ENCODE data around the gene MAPK8IP1.

- TF ChIP-seq CTCF (IDR thresholded peaks at IDR 0.05) (no peak), SIN3A (IDR thresholded peaks at IDR 0.05; ENCODE audit: borderline replicate concordance, insufficient read depth, low read depth, low read length) (no peak)
Observed at GRCh38 chr11:45929486-45930030, 44.1 kb downstream of the MAPK8IP1 start.
